HG03045 (cell line): ENCODE measurements around the gene PSIP1.
"Not testable (repeated sequence)": the region's sequence is repeated elsewhere in the genome, so short reads cannot be mapped to it uniquely, and the experiment has no call there.

Experiments
- ATAC-seq: cut with Tn5 transposase; IDR thresholded peaks from one replicate; pipeline ENCODE4 v1.9.1; 2021; ENCODE audit warnings: mild to moderate bottlenecking, moderate library complexity; ENCODE audit not compliant: unreplicated experiment

The PSIP1 gene

DNA sequence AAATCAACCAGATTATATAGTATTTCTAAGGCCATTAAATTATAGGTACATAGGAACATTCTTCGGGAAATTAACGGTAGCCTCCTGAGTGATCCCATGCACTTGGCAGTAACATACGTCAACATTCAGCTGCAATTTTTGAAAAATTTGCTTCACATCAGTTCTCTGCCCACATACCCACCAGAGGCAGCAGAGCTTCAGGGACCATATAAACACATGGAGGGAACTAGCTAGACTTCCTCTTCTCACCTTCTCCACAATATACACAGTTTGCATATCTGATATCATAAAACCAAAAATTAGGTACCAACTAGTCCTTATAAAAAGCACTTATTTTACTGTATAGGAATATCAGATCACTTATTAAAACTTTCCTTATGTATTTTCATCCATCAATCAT is 4.8 kb downstream of the PSIP1 start:
- ATAC-seq: no peak

DNA sequence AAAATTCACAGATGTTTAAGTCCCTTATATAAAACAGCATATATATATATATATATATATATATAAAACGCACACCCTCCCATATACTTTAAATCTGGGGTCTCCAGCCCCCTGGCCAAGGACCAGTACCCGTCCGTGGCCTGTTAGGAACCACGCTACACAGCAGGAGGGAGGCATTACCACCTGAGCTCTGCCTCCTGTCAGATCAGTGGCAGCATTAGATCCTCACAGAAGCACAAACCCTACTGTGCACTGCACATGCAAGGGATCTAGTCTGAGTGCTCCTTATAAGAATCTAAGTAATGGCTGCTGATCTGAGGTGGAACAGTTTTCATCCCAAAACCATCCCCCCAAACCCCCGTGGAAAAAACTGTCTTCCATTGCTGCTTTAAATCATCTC is 9.0 kb downstream of the PSIP1 start:
- no peak for ATAC-seq

DNA sequence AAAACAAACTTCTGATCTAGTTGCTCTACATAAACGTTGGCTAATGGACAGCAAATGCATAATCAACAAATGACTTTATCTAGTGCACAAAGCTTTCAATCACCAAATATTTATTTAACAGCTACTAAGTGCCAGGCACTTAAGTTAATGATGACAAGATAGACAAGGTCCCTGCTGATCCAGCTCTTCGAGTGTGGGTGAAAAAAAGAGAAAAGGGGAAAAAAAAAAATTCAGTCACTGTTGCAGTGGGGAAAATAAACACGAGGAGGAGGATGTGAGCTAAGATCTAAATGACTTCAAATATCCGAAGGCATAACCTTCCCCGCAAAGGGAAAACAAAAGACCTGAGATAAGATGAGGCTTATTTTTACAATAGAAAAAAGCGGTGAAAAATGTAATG is 9.6 kb downstream of the PSIP1 start:
- no peak for ATAC-seq

DNA sequence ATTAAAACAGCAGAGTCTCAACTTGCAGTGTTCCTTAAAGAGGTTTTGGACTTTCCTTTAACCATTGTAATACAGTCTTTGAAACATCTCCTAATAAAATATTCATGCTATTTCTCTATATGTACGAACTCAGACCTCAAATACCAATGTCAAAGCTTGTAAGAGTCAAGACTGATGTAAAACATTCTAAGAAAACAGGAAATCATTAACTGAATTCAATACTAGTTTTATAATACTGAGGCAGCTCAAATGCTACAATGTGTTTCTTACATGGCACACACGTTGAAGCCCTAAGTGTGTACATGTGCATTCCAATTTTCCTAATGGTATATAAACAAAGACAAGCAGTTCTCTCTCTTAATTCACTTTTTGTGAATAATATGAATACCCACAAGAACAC is 11.6 kb downstream of the PSIP1 start:
- no peak for ATAC-seq

DNA sequence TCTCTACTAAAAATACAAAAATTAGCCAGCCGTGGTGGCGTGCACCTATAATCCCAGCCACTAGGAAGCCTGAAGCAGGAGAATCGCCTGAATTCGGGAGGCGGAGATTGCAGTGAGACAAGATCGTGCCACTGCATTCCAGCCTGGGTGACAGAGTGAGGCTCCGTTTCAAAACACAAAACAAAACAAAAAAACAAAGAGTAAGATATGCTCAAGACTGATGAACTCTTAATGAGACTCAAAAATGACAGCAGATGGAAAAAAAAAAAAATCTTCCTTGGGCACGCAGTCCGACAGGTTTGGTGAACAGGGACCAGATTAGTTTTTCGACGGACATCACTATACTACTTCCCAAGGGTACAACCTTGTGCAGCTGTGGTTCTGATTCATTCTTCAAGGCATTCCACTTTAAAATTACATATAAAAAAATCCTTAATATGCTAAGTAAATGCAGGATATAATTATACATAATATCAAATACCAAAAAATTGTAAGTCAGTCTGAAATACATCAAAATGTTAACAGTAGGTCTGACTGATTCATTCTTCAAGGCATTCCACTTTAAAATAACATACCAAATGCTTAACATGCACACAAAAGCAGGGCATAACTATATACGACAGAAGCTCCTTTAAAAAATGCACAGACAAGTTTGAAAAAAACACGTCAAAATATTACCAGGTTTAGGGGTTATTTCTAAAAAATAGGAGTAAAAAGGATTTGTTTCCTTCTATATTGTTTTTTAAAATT is 12.3 kb downstream of the PSIP1 start:
- ATAC-seq: no peak

DNA sequence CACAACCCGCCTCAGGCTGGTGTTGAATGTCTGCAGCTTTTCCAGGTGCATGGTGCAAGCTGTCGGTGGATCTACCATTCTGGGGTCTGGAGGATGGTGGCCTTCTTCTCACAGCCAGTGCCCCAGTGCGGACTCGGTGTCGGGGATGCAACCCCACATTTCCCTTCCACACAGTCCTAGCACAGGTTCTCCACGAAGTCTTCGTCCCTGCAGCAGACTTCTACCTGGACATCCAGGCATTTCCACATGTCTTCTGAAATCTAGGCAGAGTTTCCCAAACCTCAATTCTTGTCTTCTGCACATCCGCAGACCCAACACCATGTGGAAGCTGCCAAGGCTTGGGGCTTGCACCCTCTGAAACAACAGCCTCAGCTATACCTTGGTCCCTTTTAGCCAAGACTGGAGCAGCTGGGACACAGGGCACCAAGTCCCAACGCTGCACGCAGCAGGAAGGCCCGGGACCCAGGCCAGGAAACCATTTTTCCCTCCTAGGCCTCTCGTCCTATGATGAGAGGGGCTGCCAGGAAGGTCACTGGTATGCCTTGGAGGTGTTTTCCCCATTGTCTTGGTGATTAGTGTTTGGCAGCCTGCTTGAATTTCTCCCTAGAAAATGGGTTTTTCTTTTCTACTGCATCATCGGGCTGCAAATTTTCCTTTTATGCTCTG is 18.2 kb downstream of the PSIP1 start:
- ATAC-seq: no peak

DNA sequence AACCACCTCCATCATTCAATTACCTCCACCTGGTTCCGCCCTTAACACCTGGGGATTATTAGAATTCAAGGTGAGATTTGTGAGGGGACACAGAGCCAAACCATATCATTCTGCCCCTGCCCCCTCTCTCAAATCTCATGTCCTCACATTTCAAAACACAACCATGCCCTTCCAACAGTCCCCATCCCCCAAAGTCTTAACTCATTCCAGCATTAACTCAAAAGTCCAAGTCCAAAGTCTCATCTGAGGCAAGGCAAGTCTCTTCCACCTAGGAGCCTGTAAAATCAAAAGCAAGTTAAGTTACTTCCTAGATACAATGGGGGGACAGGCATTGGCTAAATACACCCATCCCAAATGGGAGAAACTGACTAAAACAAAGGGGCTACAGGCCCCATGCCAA is 18.8 kb downstream of the PSIP1 start:
- no peak for ATAC-seq

DNA sequence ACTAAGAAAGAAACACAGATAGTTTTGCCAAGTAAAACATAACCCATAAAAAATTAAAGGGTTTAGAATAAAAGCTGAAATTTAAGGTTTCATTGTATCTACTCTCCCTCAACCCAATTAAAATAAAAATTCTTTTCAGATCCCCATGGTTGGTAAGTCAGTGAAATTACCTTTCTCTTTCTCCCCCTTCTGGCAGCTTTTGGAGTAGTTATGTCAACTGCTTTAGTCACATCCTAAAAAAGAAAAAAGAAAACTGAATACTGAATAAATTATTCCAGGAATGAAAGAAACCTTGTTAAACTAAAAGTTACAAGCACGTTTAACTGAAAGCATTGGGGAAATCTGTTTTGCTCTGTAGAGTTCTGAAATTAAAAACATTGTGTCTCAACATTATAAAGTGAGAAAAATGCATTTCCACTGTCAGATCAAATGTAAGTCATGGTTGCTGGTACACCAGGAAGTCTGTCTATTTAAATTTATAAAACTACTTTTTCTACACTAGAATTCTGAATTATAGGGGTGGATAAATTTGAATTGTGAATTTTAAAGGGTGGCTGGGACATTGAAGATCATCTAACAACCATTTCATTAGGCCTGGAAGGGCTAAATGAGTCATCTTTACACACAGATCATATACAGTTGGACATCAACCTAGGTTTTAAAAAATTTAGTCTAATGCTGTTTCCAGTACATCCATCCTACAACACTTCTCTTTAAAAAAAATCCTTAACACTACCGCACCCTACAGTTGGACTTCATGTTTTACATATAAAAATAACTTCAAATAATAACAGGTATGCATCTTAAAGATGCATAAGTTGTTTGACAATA is 24.7 kb downstream of the PSIP1 start:
- ATAC-seq: no peak

DNA sequence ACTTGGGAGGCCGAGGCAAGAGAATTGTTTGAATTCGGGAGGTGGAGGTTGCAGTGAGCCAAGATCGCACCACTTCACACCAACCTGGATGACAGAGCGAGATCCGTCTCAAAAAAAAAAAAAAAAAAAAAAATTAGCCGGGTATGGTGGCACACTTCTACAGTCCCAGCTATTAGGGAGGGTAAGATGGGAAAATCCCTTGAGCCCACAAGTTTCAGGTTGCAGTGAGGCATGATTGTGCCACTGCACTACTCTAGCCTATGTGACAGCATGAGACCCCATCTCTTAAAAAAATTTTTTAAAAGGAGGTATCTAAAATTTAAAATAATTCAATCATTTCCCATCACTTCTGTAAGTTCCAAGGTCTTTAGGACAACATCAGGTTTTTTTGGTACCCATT is 26.0 kb downstream of the PSIP1 start:
- ATAC-seq: no peak

DNA sequence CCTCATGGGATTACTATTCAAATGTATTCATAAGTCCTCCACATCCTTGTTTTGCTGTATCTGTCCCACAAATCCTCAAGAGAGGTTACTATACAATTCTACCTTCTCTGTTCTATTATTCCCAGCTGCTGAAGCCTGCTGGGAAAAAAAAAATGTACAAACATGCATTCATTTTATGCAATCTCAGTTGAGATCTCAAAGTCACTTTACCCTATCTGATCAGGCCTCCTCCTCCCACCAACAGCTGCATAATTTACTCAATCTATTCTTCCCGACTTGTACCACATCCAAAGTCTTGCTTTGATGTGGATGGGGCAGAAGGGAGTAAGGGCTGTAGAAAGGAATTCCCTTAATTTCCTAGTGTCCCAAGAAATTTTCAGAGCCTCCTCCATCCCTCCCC is 28.6 kb downstream of the PSIP1 start:
- no peak for ATAC-seq

DNA sequence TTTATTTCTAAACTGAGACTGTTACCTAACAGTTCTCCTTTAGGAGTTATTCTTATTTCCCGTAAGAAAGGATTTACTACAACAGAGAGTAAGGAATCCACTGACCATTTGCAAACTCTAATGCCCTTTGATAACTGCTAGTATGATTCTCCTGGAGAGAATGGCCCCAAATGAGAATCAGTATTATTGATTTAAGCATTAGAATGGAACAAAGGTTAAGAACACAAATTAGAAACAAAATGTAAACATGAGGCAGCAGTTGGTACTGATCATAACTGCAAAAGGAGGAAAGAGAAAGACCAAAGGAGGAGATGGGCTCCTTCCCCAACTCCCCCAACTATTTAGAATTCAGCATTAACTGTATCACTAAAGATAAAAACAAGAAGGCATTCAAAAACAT is 30.7 kb downstream of the PSIP1 start:
- no peak for ATAC-seq

DNA sequence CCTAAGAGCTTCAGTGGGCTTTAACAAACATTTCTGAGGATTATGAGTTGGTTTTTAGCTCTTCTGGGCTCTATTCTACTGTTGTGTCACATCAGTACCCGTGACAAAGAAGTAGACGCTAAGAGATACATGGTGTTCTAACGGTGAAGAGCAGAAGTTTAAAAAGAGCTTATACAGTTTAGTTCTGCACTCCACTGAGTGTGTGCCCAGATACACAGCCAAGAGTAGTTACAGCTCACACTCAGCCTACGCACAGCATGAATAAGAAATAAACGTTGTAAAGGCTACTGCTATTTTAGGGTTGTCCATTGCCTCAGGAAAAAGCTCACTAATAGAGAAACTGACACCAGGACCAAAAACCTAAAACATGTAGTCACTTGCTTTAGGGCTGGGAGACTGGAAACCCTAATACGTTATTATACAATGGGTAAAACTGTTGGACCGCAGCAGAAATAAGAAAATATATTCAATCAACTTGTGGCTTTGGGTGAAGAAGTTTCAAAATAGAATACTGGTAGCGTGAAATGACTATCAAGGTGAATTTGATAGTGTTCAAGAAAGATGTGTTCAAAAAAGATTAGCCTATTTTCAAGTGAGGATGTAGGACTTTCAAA is 34.7 kb downstream of the PSIP1 start:
- no peak for ATAC-seq

DNA sequence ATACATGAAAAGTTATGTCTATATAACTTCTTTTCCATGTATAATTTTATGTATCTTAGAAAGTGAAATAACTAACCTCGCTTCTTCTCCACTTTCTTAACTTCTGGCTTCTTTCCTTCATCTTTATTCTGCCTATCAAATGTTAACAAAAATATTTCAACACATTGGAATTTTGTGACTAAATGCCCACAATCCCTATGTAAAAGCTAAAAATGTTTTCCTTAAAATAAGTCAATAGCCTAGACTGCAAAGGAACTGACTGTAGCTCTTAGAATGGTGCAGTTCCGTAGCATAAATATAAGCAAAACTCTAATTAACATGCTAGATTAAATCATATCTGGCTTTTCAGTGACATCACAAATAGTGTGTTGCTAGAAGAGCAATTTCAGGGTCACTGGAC is 40.9 kb downstream of the PSIP1 start:
- no peak for ATAC-seq

DNA sequence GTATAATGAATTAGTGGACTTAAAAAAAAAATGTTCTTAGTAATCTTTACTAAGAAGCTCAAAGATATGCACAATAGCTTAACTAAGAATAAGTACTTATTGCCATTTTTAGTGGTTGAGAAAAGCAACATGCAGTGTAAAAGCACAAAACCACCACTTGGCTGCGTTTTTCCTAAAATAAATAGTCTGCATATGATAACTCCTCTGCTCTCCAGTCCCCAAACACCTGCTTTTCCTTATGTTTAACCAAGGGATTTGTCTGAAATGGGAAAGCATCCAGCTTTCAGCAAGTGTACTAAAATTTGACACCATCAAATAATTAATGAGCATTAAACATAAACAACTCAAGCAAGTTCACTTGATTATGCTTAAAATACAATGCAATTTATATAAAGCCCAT is 41.4 kb downstream of the PSIP1 start:
- no peak for ATAC-seq

DNA sequence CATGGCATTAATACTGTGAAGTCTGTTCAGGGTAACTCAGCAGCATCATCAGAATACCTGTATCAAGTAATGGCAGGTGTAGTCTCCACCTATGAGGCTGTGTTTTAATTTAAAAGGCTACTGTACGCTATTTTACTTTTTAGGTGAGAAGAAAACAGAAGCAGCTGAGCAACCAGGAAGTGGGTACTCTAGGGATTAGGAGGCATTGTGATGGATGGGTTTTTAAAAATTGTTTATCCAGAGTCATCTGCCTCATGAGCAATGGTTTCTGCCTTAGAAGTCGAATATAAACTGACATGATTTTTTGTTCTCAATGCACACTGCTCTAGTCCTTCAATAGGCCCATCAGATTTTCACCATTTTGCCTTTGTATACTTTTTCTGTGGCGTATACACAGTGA is 42.6 kb downstream of the PSIP1 start:
- ATAC-seq: no peak

DNA sequence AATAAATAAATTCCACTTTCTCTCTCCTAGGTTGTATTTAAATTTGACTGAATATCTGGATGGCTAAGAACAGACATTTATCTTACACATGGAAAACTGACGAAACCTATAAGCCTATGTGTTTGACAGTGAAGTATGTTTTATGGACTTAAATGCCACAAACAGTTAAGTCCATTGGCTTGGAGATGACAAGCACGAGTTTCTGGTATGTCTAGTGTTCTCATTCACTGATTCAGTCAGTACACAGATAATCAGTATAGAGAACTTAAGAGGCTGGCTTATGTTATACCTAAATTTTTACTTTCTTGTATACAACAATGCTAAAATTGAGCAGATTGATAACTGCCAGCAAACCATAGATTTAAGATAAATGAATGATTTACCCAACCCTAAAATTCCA is 49.2 kb downstream of the PSIP1 start:
- no peak for ATAC-seq

DNA sequence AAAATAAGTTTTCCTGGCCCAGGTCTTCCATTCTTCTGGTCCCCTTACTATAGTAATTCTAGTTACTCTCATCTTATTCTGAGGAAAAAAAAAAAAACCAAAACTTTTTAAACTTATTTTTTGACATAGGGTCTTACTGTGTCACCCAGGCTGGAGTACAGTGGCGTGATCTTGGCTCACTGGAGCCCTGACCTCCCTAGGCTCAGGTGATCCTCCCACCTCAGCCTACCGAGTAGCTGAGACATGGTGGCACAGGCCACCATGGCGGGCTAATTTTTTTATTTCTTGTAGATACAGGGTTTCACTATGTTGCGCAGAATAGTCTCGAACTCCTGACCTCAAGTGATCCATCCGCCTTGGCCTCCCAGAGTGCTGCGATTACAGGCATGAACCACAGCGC is 49.7 kb downstream of the PSIP1 start:
- ATAC-seq: no peak

DNA sequence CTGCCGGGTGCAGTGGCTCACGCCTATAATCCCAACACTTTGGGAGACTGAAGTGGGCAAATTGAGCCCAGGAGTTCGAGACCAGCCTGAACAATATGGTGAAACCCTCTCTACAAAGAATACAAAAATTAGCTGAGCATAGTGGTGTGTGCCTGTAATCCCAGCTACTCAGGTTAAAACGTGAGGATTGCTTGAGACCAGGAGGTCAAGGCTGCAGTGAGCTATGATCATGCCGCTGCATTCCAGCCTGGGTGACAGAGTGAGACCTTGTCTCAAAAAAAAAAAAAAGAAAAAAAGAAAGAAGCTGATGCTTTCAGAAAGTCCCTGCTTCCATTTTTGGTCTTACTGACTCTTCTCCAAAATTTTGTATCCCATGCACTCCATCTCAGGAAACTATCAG is 56.8 kb downstream of the PSIP1 start:
- ATAC-seq: no peak

DNA sequence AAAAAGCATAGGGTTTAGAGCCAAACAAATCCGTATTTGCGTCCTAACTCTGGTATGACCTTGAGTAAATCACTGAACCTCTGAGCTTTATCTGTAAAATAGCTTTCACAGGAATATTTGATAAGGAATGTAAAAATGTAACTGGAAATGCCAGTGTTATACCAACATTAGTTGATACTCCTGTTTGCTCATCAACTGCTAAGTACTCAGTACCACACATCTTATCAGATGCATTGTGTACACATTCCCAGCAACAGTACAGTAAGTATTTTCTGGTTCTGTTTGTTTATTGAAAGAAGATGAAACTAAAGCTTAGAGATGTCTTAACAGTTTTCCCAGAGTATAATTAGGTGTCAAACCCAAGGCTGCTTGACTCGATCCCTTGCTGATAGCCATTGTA is 66.6 kb downstream of the PSIP1 start:
- no peak for ATAC-seq

DNA sequence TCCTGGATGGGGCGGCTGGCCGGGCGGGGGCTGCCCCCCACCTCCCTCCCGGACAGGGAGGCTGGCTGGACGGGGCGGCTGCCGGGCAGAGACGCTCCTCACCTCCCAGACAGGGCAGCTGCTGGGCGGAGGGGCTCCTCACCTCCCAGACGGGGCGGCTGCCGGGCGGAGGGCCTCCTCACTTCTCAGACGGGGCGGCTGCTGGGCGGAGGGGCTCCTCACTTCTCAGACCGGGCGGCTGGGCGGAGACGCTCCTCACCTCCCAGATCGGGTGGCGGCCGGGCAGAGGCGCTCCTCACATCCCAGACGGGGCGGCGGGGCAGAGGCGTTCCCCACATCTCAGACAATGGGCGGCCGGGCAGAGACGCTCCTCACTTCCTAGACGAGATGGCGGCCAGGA is 68.5 kb downstream of the PSIP1 start:
- ATAC-seq: not testable (repeated sequence)

DNA sequence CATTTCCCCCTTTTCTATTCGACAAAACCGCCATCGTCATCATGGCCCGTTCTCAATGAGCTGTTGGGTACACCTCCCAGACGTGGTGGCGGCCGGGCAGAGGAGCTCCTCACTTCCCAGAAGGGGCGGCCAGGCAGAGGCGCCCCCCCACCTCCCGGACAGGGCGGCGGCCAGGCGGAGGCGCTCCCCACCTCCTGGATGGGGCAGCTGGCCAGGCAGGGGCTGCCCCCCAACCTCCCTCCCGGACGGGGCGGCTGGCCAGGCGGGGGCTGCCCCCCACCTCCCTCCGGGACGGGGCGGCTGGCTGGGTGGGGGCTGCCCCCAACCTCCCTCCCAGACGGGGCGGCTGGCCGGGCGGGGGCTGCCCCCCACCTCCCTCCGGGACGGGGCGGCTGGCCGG is 68.9 kb downstream of the PSIP1 start:
- not testable (repeated sequence) for ATAC-seq

DNA sequence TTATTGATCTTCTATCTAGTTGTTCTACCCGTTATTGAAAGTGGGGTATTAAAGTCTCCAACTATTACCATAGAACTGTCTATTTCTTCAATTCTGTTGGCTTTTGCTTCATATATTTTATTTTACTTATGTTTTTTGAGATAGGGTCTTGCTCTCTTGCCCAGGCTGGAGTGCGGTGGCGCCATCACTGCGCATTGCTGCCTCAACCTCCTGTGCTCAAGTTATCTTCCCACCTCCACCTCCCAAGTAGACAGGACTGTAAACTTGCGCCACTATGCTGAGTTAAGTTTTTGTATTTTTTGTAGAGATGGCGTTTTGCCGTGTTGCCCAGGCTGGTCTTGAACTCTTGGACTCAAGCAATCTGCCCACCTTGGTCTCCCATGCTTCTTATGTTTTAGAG is 71.9 kb downstream of the PSIP1 start:
- no peak for ATAC-seq
